ENCODE measurements around the gene PTPN12.

DNA sequence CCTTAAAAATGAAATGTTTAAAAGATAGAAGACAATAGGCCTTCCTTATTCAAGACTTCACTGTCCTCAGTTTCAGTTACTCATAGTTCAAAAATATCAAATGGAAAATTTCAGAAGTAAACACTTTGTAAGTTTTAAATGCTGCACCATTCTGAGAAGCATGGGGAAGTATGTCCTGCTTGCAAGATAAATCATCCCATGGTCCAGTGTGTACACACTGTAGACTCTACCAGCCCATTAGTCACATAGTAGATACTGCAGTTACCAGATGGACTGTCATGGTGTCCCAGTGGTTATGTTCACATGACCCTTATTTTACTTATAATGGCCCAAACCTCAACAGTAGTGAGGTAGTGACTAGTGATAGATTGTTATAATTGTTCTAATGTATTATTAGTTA lies 69.5 kb downstream of the PTPN12 start:
- TF ChIP-seq POLR2AphosphoS5 (IDR thresholded peaks at IDR 0.05) (no peak), POLR2A (IDR thresholded peaks at IDR 0.05) (no peak), CTCF (IDR thresholded peaks at IDR 0.05) (no peak)
